Peyer's patch (tissue), 4 donors: Measurements from ENCODE around the gene NCL. TPM values are rescaled to one million over a fixed set of nuclear protein-coding genes. Genes with fewer than 3 reads are reported as not detected.
A peak's percentile ranks its signal among the peaks of the same experiment; 100 is the strongest.

Source experiments
- DNase-seq, 3 donors: peaks; one replicate each; pipeline ENCODE4 v3.0.0-alpha.2; 2017 to 2019
- H3K27ac ChIP-seq, 4 donors: fragments of 200-600 bp; sonication (generic); one replicate each; pipeline ENCODE4 v1.5.1; 2016 to 2019
- H3K27me3 ChIP-seq, 2 donors: fragments of 200-600 bp; sonication (generic); one replicate each; pipeline ENCODE4 v1.5.1; 2019
- H3K36me3 ChIP-seq, 3 donors: fragments of 200-600 bp; sonication (generic); one replicate each; pipeline ENCODE4 v1.5.1; 2016 to 2019
- H3K4me1 ChIP-seq, 4 donors: fragments of 200-600 bp; sonication (generic); one replicate each; pipeline ENCODE4 v1.5.1; 2016 to 2019
- H3K4me3 ChIP-seq, 4 donors: fragments of 200-600 bp; sonication (generic); 1 replicate in 3 of 4; 2 replicates in 1 of 4; pipeline ENCODE4 v1.5.1; 2016 to 2019; ENCODE audit warnings: mild to moderate bottlenecking in 1 of 4
- H3K9me3 ChIP-seq, 4 donors: fragments of 200-600 bp; sonication (generic); one replicate each; pipeline ENCODE4 v1.5.1; 2016 to 2019; ENCODE audit warnings: mild to moderate bottlenecking in 1 of 4
- CTCF ChIP-seq, 6 experiments: fragments of 450-650 bp in 4 of 6; fragments of 200-600 bp in 2 of 6; sonication (generic) in 1 of 6; IDR thresholded peaks; one replicate each; pipeline ENCODE4 v1.5.1; 2017 to 2019; ENCODE audit warnings: antibody characterized with exemption in 6 of 6, mild to moderate bottlenecking in 3 of 6, moderate library complexity in 1 of 6
- POLR2A ChIP-seq, 2 donors: fragments of 450-650 bp; IDR thresholded peaks; one replicate each; pipeline ENCODE4 v1.5.1; 2017; ENCODE audit warnings: antibody characterized with exemption in 2 of 2, mild to moderate bottlenecking in 2 of 2, moderate library complexity in 2 of 2
- total RNA-seq, 4 donors: library from RNA; depleted of rRNA; stranded (reverse); fragments of >200 nt; gene quantifications; one replicate each; pipeline ENCODE4 v1.1.0, GENCODE V29; 2016

The NCL gene
- total RNA-seq: 100 to 1,000 TPM in 3 of 4 donors, 10 to 100 TPM in 1; 80.7 to 661 (median 153) TPM

GRCh38 chr2:231463698-231464575 is at the start of gene NCL:
TSS of gene NCL (minus strand) at chr2:231464484. CDS start at chr2:231464353, 131 bp downstream.
- Histone ChIP-seq H3K4me1 (peaks cover 0 to 20% (median 10%) of the 10 kb centered on the region in 4 donors), H3K27ac (peak within 1 kb of the TSS; percentile 93 to 99 (median 96)), H3K9me3 (no peaks in the 10 kb centered on the region), H3K36me3 (peaks cover 0 to 40% (median 0%) of the 10 kb centered on the region in 3 donors), H3K4me3 (peak within 1 kb of the TSS; percentile 69 to 89 (median 74)), H3K27me3 (no peaks in the 10 kb centered on the region)
- TF ChIP-seq POLR2A (IDR thresholded peaks at IDR 0.05) (peak; percentile 98 to 99), CTCF (IDR thresholded peaks at IDR 0.05) (peak in 1 of 6 experiments; percentile 11)
- peak; percentile 81 to 92 (median 82) for DNase-seq

GRCh38 chr2:231513746-231514224 is 49.5 kb upstream of the NCL start:
- no peak for TF ChIP-seq CTCF (IDR thresholded peaks at IDR 0.05)
- TF ChIP-seq POLR2A (IDR thresholded peaks at IDR 0.05): no peak
- peak overlapping the region; percentile 56 to 74 (median 59) for H3K4me3 ChIP-seq

GRCh38 chr2:231512222-231512621 is 47.9 kb upstream of the NCL start:
- DNase-seq: no peak
- H3K4me3 ChIP-seq: no peak overlapping the region
- no peaks in the 10 kb centered on the region for H3K27me3 ChIP-seq
- no peaks in the 10 kb centered on the region for H3K9me3 ChIP-seq
- no peak overlapping the region for H3K27ac ChIP-seq
- TF ChIP-seq POLR2A (IDR thresholded peaks at IDR 0.05) (no peak), CTCF (IDR thresholded peaks at IDR 0.05) (no peak)
- H3K36me3 ChIP-seq: no peaks in the 10 kb centered on the region
- H3K4me1 ChIP-seq: no peaks in the 10 kb centered on the region

More at GRCh38 chr2:231513746-231514224, 49.5 kb upstream of the NCL start:
- no peak for DNase-seq
- Histone ChIP-seq H3K27ac (peak overlapping the region; percentile 79 to 84 (median 80)), H3K27me3 (no peaks in the 10 kb centered on the region), H3K4me1 (no peaks in the 10 kb centered on the region), H3K9me3 (no peaks in the 10 kb centered on the region), H3K36me3 (no peaks in the 10 kb centered on the region)

GRCh38 chr2:231503766-231504165 is 39.5 kb upstream of the NCL start:
- no peaks in the 10 kb centered on the region for H3K36me3 ChIP-seq
- H3K9me3 ChIP-seq: no peaks in the 10 kb centered on the region
- DNase-seq: no peak
- H3K4me3 ChIP-seq: no peak overlapping the region
- H3K4me1 ChIP-seq: no peaks in the 10 kb centered on the region
- no peak overlapping the region for H3K27ac ChIP-seq
- no peak for TF ChIP-seq POLR2A (IDR thresholded peaks at IDR 0.05)
- no peak for TF ChIP-seq CTCF (IDR thresholded peaks at IDR 0.05)
- H3K27me3 ChIP-seq: no peaks in the 10 kb centered on the region

- no peaks in the 10 kb centered on the region for H3K27me3 ChIP-seq
- TF ChIP-seq CTCF (IDR thresholded peaks at IDR 0.05) (no peak), POLR2A (IDR thresholded peaks at IDR 0.05) (no peak)
- no peaks in the 10 kb centered on the region for H3K36me3 ChIP-seq
- no peak for DNase-seq
- no peak overlapping the region for H3K27ac ChIP-seq
- H3K4me1 ChIP-seq: no peaks in the 10 kb centered on the region
- no peaks in the 10 kb centered on the region for H3K9me3 ChIP-seq
- H3K4me3 ChIP-seq: no peak overlapping the region
These were observed 38.3 kb upstream of the NCL start for GRCh38 chr2:231502596-231502995.
